Activated naive CD4-positive, alpha-beta T cell treated with anti-CD3 and anti-CD28 coated beads, Interleukin-2, amount 10 ng/mL, durations not matched to agents 5 hours and 36 hours (primary cell): ENCODE data around the gene ILRUN. TPM values are rescaled to one million over a fixed set of nuclear protein-coding genes. Genes with fewer than 3 reads are reported as not detected.

Experiments
- total RNA-seq, 2 experiments: library from RNA; stranded (reverse); gene quantifications; one replicate each; pipeline ENCODE4 v1.2.3, GENCODE V29; 2021

ILRUN gene
- 10 to 100 TPM; 54.7 to 56.7 TPM for total RNA-seq

GRCh38 chr6:34696739-34697543 lies at the start of gene ILRUN:
TSS of gene ILRUN (minus strand) at chr6:34696767. CDS start at chr6:34696603, 164 bp downstream.

Other genes with a start within 250 kb of the ILRUN start
- 1 to 10 TPM in 1 of 2 experiments, under 1 TPM in 1; 0.78 to 1.8 TPM for gene PACSIN1, start 230.7 kb downstream of the ILRUN start, total RNA-seq
- gene SPDEF, start 140.4 kb downstream of the ILRUN start, total RNA-seq, result not detected
- gene SNRPC, start 60.7 kb upstream of the ILRUN start, total RNA-seq, result 10 to 100 TPM; 78.1 to 79.7 TPM
- gene BLTP3A, start 95.3 kb upstream of the ILRUN start, total RNA-seq, result 10 to 100 TPM; 10.3 to 12.0 TPM
- gene TAF11, start 191.3 kb upstream of the ILRUN start, total RNA-seq, result 10 to 100 TPM; 25.3 to 27.3 TPM
- 1 to 10 TPM; 7.0 to 8.0 TPM for gene ANKS1A, start 192.5 kb upstream of the ILRUN start, total RNA-seq